WTC11 (cell line): ENCODE measurements around the gene LPIN3. TPM values are rescaled to one million over a fixed set of nuclear protein-coding genes. Genes with fewer than 3 reads are reported as not detected.

Experiments used
- ATAC-seq: fragments of 200-7000 bp; cut with Tn5 transposase; 2 replicates; pipeline ENCODE4 v1.10.0; 2021; ENCODE audit warnings: mild to moderate bottlenecking, moderate library complexity
- Bru-seq: library from RNA; stranded (reverse); fragments of 400-500 nt; gene quantifications from one replicate; lab custom pipeline; 2021; lab: Mats Ljungman, UMichigan
- CTCF ChIA-PET: fragments of 300-600 bp; sonication (Branson Sonifier 250); formaldehyde crosslinking; loops from one replicate; lab custom pipeline; 2021; ENCODE audit warnings: antibody characterized with exemption; lab: Charles Lee
- POLR2A ChIA-PET: fragments of 350-600 bp; sonication (Branson Sonifier 250); formaldehyde crosslinking; loops from one replicate; lab custom pipeline; 2021; ENCODE audit warnings: antibody characterized with exemption; lab: Charles Lee
- DNase-seq: peaks from one replicate; pipeline ENCODE4 v3.0.0; 2021; ENCODE audit warnings: low spot score
- H3K27ac Mint-ChIP-seq: 2 replicates; pipeline ENCODE4 v1.8.0; 2021; ENCODE audit warnings: mixed read lengths
- H3K27me3 Mint-ChIP-seq: 2 replicates; pipeline ENCODE4 v1.8.0; 2021; ENCODE audit warnings: low read depth, mild to moderate bottlenecking, moderate library complexity, mixed read lengths
- H3K36me3 Mint-ChIP-seq: 2 replicates; pipeline ENCODE4 v1.8.0; 2021; ENCODE audit warnings: mixed read lengths
- H3K4me1 Mint-ChIP-seq: 2 replicates; pipeline ENCODE4 v1.8.0; 2022; ENCODE audit warnings: mixed read lengths
- H3K4me3 Mint-ChIP-seq: 2 replicates; pipeline ENCODE4 v1.8.0; 2021; ENCODE audit warnings: mild to moderate bottlenecking, moderate library complexity, mixed read lengths
- H3K9me3 Mint-ChIP-seq: 2 replicates; pipeline ENCODE4 v1.8.0; 2021; ENCODE audit warnings: mixed read lengths
- AR ChIP-seq: fragments of 250-450 bp; sonication (Bioruptor Pico); IDR thresholded peaks from 2 replicates; pipeline ENCODE4 v1.9.0; 2021; ENCODE audit warnings: mild to moderate bottlenecking
- CBFB ChIP-seq: sonication (generic); formaldehyde crosslinking; IDR thresholded peaks from 2 replicates; pipeline ENCODE4 v1.8.1; 2022; ENCODE audit warnings: mild to moderate bottlenecking, low read depth, missing genetic modification reagents
- EMX1 ChIP-seq: fragments of 250-450 bp; sonication (Bioruptor Pico); IDR thresholded peaks from 2 replicates; pipeline ENCODE4 v1.8.0; 2021; ENCODE audit warnings: mild to moderate bottlenecking
- FOXJ3 ChIP-seq: sonication (generic); formaldehyde crosslinking; IDR thresholded peaks from 2 replicates; pipeline ENCODE4 v1.9.0; 2021; ENCODE audit warnings: missing genetic modification reagents, mild to moderate bottlenecking, borderline replicate concordance
- GABPB1 ChIP-seq: sonication (generic); formaldehyde crosslinking; IDR thresholded peaks from 2 replicates; pipeline ENCODE4 v1.8.1; 2023; ENCODE audit warnings: mild to moderate bottlenecking, missing genetic modification reagents
- JUN ChIP-seq: sonication (generic); formaldehyde crosslinking; IDR thresholded peaks from 2 replicates; pipeline ENCODE4 v1.8.0; 2023; ENCODE audit warnings: mild to moderate bottlenecking, missing genetic modification reagents
- NFE2L1 ChIP-seq: sonication (generic); formaldehyde crosslinking; IDR thresholded peaks from 2 replicates; pipeline ENCODE4 v1.8.1; 2023; ENCODE audit warnings: missing genetic modification reagents
- PRDM15 ChIP-seq: sonication (generic); formaldehyde crosslinking; IDR thresholded peaks from 2 replicates; pipeline ENCODE4 v1.8.0; 2022; ENCODE audit warnings: missing genetic modification reagents
- PREB ChIP-seq: sonication (generic); formaldehyde crosslinking; IDR thresholded peaks from 2 replicates; pipeline ENCODE4 v1.8.1; 2022; ENCODE audit warnings: mild to moderate bottlenecking, missing genetic modification reagents, moderate library complexity, borderline replicate concordance
- RELA ChIP-seq: sonication (generic); formaldehyde crosslinking; IDR thresholded peaks from 2 replicates; pipeline ENCODE4 v1.8.1; 2022; ENCODE audit warnings: missing genetic modification reagents, mild to moderate bottlenecking, borderline replicate concordance
- SP1 ChIP-seq: sonication (generic); formaldehyde crosslinking; conservative IDR thresholded peaks from 2 replicates; pipeline ENCODE4 v1.8.1; 2022; ENCODE audit warnings: missing genetic modification reagents
- STAT6 ChIP-seq: sonication (generic); formaldehyde crosslinking; conservative IDR thresholded peaks from 2 replicates; pipeline ENCODE4 v1.8.1; 2023; ENCODE audit warnings: mild to moderate bottlenecking, low read depth, missing genetic modification reagents, moderate library complexity
- TEAD4 ChIP-seq: sonication (generic); formaldehyde crosslinking; IDR thresholded peaks from 2 replicates; pipeline ENCODE4 v1.8.0; 2022; ENCODE audit warnings: mild to moderate bottlenecking, missing genetic modification reagents
- TP53 ChIP-seq: sonication (generic); formaldehyde crosslinking; IDR thresholded peaks from 2 replicates; pipeline ENCODE4 v1.8.1; 2023; ENCODE audit warnings: mild to moderate bottlenecking, missing genetic modification reagents
- ZBTB21 ChIP-seq: sonication (generic); formaldehyde crosslinking; IDR thresholded peaks from 2 replicates; pipeline ENCODE4 v1.8.1; 2023; ENCODE audit warnings: mild to moderate bottlenecking, missing genetic modification reagents, borderline replicate concordance
- ZNF416 ChIP-seq: fragments of 250-450 bp; sonication (Bioruptor Pico); IDR thresholded peaks from 2 replicates; pipeline ENCODE4 v1.9.0; 2021; ENCODE audit warnings: mild to moderate bottlenecking, inconsistent platforms
- long read RNA-seq, 3 experiments: library from RNA in 1 of 3; library from capped mRNA in 1 of 3; library from polyadenylated mRNA in 1 of 3; unstranded in 2 of 3; stranded (forward) in 1 of 3; transcript quantifications; one replicate each; pipeline ENCODE4 v2.0.0, GENCODE V29; 2021
- total RNA-seq: library from RNA; stranded (reverse); gene quantifications from 3 replicates; pipeline ENCODE4 v1.2.3, GENCODE V29; 2021

The LPIN3 gene
- total RNA-seq (7.9 to 8.5 TPM (median 8.2 TPM) in 3 replicates), Bru-seq, nascent RNA (percentile 46 among the genes with signal in this experiment)
- long read RNA-seq, experiment 1, partial matches to known transcripts = 2 of 6 reads
- long read RNA-seq, experiment 1, other reads (novel, unspliced or antisense) = 4 of 6 reads
- long read RNA-seq, experiment 2, partial matches to known transcripts = 0 of 4 reads
- long read RNA-seq, experiment 2, other reads (novel, unspliced or antisense) = 3 of 4 reads
- long read RNA-seq, experiment 3 = 0 reads

GRCh38 chr20:41340327-41341055, at the start of gene LPIN3:
TSS of gene LPIN3 (plus strand) at chr20:41340821. CDS start at chr20:41345804, 4,983 bp downstream.
- Mint-ChIP-seq H3K9me3 (no peaks in the 10 kb centered on the region), H3K27me3 (peaks cover 8% of the 10 kb centered on the region), H3K27ac (peak within 1 kb of the TSS; percentile 92), H3K4me1 (peaks cover 6% of the 10 kb centered on the region), H3K36me3 (no peaks in the 10 kb centered on the region), H3K4me3 (peak within 1 kb of the TSS; percentile 80)
- ChIA-PET CTCF (interaction anchor here (0.6 to 5.6 kb wide), 59 partner anchors 10 to 372 kb away, joined by 3 to 126 read pairs (median 5); partner anchors contain the start of genes EMILIN3 and ZHX3), POLR2A (interaction anchor here (0.7 to 1.6 kb wide), 2 partner anchors 43 to 148 kb away, joined by 3 read pairs; no protein-coding TSS in a partner anchor)
- peak; percentile 88 for ATAC-seq
- peak; percentile 94 for DNase-seq
- TF ChIP-seq GABPB1 (CRISPR knock-in tag) (peak; percentile 12; the same call in 1 of the 2 replicates), FOXJ3 (CRISPR knock-in tag) (no peak), SP1 (CRISPR knock-in tag) (peak; percentile 75), ZNF416 (no peak), JUN (CRISPR knock-in tag) (no peak), CBFB (CRISPR knock-in tag) (no peak), STAT6 (CRISPR knock-in tag) (no peak), RELA (CRISPR knock-in tag) (no peak), NFE2L1 (CRISPR knock-in tag) (no peak), TP53 (CRISPR knock-in tag) (no peak), PREB (CRISPR knock-in tag) (no peak), AR (CRISPR knock-in tag) (no peak), PRDM15 (CRISPR knock-in tag) (peak; percentile 82), ZBTB21 (CRISPR knock-in tag) (no peak), TEAD4 (CRISPR knock-in tag) (no peak), EMX1 (CRISPR knock-in tag) (no peak)
